K562 (cell line): Measurements from ENCODE around the gene PHACTR2. TPM values are rescaled to one million over a fixed set of nuclear protein-coding genes. Genes with fewer than 3 reads are reported as not detected.

Experiments
- ARID1B ChIP-seq: fragments of 450-650 bp; IDR thresholded peaks from 2 replicates; pipeline ENCODE4 v1.6.1; 2016; ENCODE audit warnings: antibody characterized with exemption, mild to moderate bottlenecking, inconsistent platforms
- CAMTA2 ChIP-seq: fragments of 250-450 bp; sonication (Bioruptor Pico); conservative IDR thresholded peaks from 2 replicates; pipeline ENCODE4 v1.5.1; 2022
- CCNT2 ChIP-seq: IDR thresholded peaks from 2 replicates; pipeline ENCODE4 v1.6.1; 2011; ENCODE audit warnings: borderline replicate concordance, low read depth, mild to moderate bottlenecking, moderate library complexity, mixed read lengths, low read length; ENCODE audit not compliant: insufficient read length; ENCODE audit errors: extremely low read depth
- ELF4 ChIP-seq: fragments of 450-650 bp; formaldehyde crosslinking; IDR thresholded peaks from 2 replicates; pipeline ENCODE4 v1.4.0; 2022; ENCODE audit warnings: missing genetic modification characterization
- GTF2B ChIP-seq: IDR thresholded peaks from 2 replicates; pipeline ENCODE4 v1.6.1; 2011; ENCODE audit not compliant: insufficient read length; ENCODE audit errors: extremely low read depth
- HDAC1 ChIP-seq, 2 experiments: fragments of 450-650 bp; IDR thresholded peaks; 2 replicates each; pipeline ENCODE4 v1.6.1; 2016 to 2017; ENCODE audit warnings: inconsistent platforms in 1 of 2, mild to moderate bottlenecking in 1 of 2, moderate library complexity in 1 of 2
- HDAC2 ChIP-seq: fragments of 450-650 bp; IDR thresholded peaks from 2 replicates; pipeline ENCODE4 v1.6.1; 2016; ENCODE audit warnings: mild to moderate bottlenecking
- KLF6 ChIP-seq: fragments of 250-450 bp; sonication (Bioruptor Pico); IDR thresholded peaks from 2 replicates; pipeline ENCODE4 v1.4.0; 2020; ENCODE audit warnings: mild to moderate bottlenecking, moderate library complexity, borderline replicate concordance
- LARP7 ChIP-seq: fragments of 450-650 bp; IDR thresholded peaks from 2 replicates; pipeline ENCODE4 v1.6.1; 2016
- MCM3 ChIP-seq: fragments of 450-650 bp; IDR thresholded peaks from 2 replicates; pipeline ENCODE4 v1.6.1; 2016
- MEF2A ChIP-seq: IDR thresholded peaks from 2 replicates; pipeline ENCODE4 v1.6.1; 2011; ENCODE audit warnings: low read depth, mild to moderate bottlenecking, low read length, moderate library complexity; ENCODE audit not compliant: control insufficient read depth
- PHF8 ChIP-seq: fragments of 200-600 bp; sonication (generic); IDR thresholded peaks from 2 replicates; pipeline ENCODE4 v1.6.1; 2012; ENCODE audit warnings: mixed run types, mild to moderate bottlenecking, inconsistent platforms, low read length, moderate library complexity, borderline replicate concordance
- PHTF2 ChIP-seq: fragments of 250-450 bp; sonication (Bioruptor Pico); IDR thresholded peaks from 2 replicates; pipeline ENCODE4 v1.5.0; 2021; ENCODE audit warnings: mild to moderate bottlenecking
- POLR2G ChIP-seq: fragments of 200-400 bp; formaldehyde crosslinking; IDR thresholded peaks from 2 replicates; pipeline ENCODE4 v1.6.1; 2017; ENCODE audit warnings: low read depth, mild to moderate bottlenecking, antibody characterized with exemption, low read length, moderate library complexity
- RFX1 ChIP-seq: fragments of 450-650 bp; IDR thresholded peaks from 2 replicates; pipeline ENCODE4 v1.6.1; 2016; ENCODE audit warnings: mild to moderate bottlenecking, moderate library complexity
- SMARCE1 ChIP-seq: fragments of 450-650 bp; IDR thresholded peaks from 2 replicates; pipeline ENCODE4 v1.7.1; 2016; ENCODE audit warnings: mild to moderate bottlenecking
- SPI1 ChIP-seq: IDR thresholded peaks from 2 replicates; pipeline ENCODE4 v1.6.1; 2011; ENCODE audit warnings: low read depth, low read length, control low read depth, borderline replicate concordance
- TAL1 ChIP-seq: fragments of 450-650 bp; IDR thresholded peaks from 2 replicates; pipeline ENCODE4 v1.6.1; 2016; ENCODE audit warnings: mild to moderate bottlenecking
- ZNF436 ChIP-seq: fragments of 250-450, 450-650 bp; sonication (Bioruptor Pico); formaldehyde crosslinking; IDR thresholded peaks from 2 replicates; pipeline ENCODE4 v1.7.0; 2020; ENCODE audit warnings: mild to moderate bottlenecking
- ZNF57 ChIP-seq: fragments of 450-650 bp; formaldehyde crosslinking; IDR thresholded peaks from 2 replicates; pipeline ENCODE4 v1.4.0; 2020; ENCODE audit warnings: mild to moderate bottlenecking, moderate library complexity
- ZNF589 ChIP-seq: fragments of 200-800 bp; sonication (Bioruptor generic); IDR thresholded peaks from 2 replicates; pipeline ENCODE4 v1.6.1; 2016; ENCODE audit warnings: low read depth, missing genetic modification characterization, missing compliant biosample characterization
- ZNF644 ChIP-seq: fragments of 200-800 bp; sonication (Bioruptor generic); IDR thresholded peaks from 2 replicates; pipeline ENCODE4 v1.6.1; 2016; ENCODE audit warnings: low read depth, missing genetic modification characterization, missing compliant biosample characterization
- polyA plus RNA-seq, 8 experiments: library from polyadenylated mRNA; depleted of rRNA in 4 of 8; stranded (reverse) in 5 of 8; unstranded in 3 of 8; fragments of >200 nt; fragmentation: Nextera tagmentation in 2 of 8; fragmentation: Illumina TruSeq in 1 of 8; extraction: Ambion mirVana in 2 of 8; extraction: Trizol in 1 of 8; gene quantifications; 2 replicates each; pipeline versions ENCODE4 v1.2.1 to v1.2.3, GENCODE V29; 2011 to 2014; ENCODE audit warnings: inconsistent platforms in 1 of 8, missing spikeins in 1 of 8
- total RNA-seq, 7 experiments: library from RNA; depleted of rRNA in 6 of 7; stranded (reverse); fragments of >200 nt in 6 of 7; fragmentation: Illumina TruSeq in 2 of 7; extraction: Trizol in 2 of 7; gene quantifications; 2 replicates each; pipeline versions ENCODE4 v1.2.1 to v1.2.3, GENCODE V29; 2011 to 2021; ENCODE audit warnings: low replicate concordance in 1 of 7
- TF ChIP-seq, protein P1 (sequence below): sonication (generic); formaldehyde crosslinking; IDR thresholded peaks from 2 replicates; pipeline ENCODE4 v1.8.0; 2022; ENCODE audit warnings: mild to moderate bottlenecking, low read depth, missing genetic modification reagents
- TF ChIP-seq, protein P2 (sequence below): sonication (generic); formaldehyde crosslinking; IDR thresholded peaks from 2 replicates; pipeline ENCODE4 v1.8.1; 2023; ENCODE audit warnings: mild to moderate bottlenecking, missing genetic modification reagents
- TF ChIP-seq, protein P3 (sequence below): fragments of 250-450 bp; sonication (Bioruptor Pico); IDR thresholded peaks from 2 replicates; pipeline ENCODE4 v1.8.0; 2022; ENCODE audit warnings: moderate library complexity, mild to moderate bottlenecking, inconsistent platforms

The PHACTR2 gene
- total and polyA plus RNA-seq, 9 of the 15 experiments (the other 6 are each of a cell fraction or from before 2014, with no cell fraction given): 5.3 to 52.5 (median 22.9) TPM

DNA sequence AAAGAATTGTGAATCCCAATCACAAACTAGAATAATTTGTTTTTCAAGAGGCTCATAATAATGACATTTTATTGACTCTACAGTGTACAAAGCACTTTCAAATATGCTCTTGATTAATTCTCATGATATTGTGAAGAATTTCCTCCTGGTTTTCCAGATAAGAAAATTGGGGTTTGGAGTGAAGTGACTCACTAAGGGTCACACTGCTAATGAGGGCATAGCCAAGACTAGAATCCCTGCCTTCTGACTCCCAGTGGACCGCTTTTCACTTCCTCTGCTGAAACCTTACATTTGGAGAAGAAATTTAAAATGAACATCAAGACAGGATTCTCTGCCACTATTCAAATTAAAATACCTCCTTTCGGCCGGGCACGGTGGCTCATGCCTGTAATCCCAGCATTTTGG, 127.1 kb downstream of the PHACTR2 start (continued):
- TF ChIP-seq, protein P1, sequence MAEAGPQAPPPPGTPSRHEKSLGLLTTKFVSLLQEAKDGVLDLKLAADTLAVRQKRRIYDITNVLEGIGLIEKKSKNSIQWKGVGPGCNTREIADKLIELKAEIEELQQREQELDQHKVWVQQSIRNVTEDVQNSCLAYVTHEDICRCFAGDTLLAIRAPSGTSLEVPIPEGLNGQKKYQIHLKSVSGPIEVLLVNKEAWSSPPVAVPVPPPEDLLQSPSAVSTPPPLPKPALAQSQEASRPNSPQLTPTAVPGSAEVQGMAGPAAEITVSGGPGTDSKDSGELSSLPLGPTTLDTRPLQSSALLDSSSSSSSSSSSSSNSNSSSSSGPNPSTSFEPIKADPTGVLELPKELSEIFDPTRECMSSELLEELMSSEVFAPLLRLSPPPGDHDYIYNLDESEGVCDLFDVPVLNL (CRISPR knock-in tag): no peak
- TF ChIP-seq POLR2G (no peak), HDAC1 (IDR thresholded peaks at IDR 0.05) (peak in 1 of 2 experiments; percentile 10; a peak in 1 of 4 replicates), GTF2B (no peak), ZNF589 (CRISPR knock-in tag) (peak; percentile 57; the same call in 1 of the 2 replicates), ZNF436 (CRISPR knock-in tag) (no peak), MEF2A (0 out of 2 replicates have a peak, but pooled peaks have one; percentile 19), ARID1B (peak; percentile 95), PHF8 (no peak), ZNF57 (CRISPR knock-in tag) (no peak), MCM3 (no peak), SPI1 (peak; percentile 87), HDAC2 (no peak), ELF4 (CRISPR knock-in tag) (no peak), PHTF2 (CRISPR knock-in tag) (no peak), CAMTA2 (no peak), LARP7 (no peak), RFX1 (no peak), KLF6 (CRISPR knock-in tag) (peak; percentile 28; the same call in 1 of the 2 replicates), TAL1 (peak; percentile 72), SMARCE1 (peak; percentile 97), ZNF644 (tag) (no peak), CCNT2 (peak; percentile 66)
- TF ChIP-seq, protein P2, sequence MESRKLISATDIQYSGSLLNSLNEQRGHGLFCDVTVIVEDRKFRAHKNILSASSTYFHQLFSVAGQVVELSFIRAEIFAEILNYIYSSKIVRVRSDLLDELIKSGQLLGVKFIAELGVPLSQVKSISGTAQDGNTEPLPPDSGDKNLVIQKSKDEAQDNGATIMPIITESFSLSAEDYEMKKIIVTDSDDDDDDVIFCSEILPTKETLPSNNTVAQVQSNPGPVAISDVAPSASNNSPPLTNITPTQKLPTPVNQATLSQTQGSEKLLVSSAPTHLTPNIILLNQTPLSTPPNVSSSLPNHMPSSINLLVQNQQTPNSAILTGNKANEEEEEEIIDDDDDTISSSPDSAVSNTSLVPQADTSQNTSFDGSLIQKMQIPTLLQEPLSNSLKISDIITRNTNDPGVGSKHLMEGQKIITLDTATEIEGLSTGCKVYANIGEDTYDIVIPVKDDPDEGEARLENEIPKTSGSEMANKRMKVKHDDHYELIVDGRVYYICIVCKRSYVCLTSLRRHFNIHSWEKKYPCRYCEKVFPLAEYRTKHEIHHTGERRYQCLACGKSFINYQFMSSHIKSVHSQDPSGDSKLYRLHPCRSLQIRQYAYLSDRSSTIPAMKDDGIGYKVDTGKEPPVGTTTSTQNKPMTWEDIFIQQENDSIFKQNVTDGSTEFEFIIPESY: no peak
- TF ChIP-seq, protein P3, sequence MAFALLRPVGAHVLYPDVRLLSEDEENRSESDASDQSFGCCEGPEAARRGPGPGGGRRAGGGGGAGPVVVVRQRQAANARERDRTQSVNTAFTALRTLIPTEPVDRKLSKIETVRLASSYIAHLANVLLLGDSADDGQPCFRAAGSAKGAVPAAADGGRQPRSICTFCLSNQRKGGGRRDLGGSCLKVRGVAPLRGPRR (CRISPR knock-in tag): no peak
